Transverse colon (tissue), 4 donors: Measurements from ENCODE around the gene CRYBG1. TPM values are rescaled to one million over a fixed set of nuclear protein-coding genes. Genes with fewer than 3 reads are reported as not detected.

Experiments used
- DNase-seq: peaks from one replicate; pipeline ENCODE4 v3.0.0-alpha.2; 2019
- H3K27ac ChIP-seq, 4 donors: fragments of 200-600 bp; sonication (generic); 2 replicates each; pipeline ENCODE4 v1.5.1; 2016 to 2018; ENCODE audit warnings: inconsistent platforms in 4 of 4
- H3K27me3 ChIP-seq: fragments of 200-600 bp; sonication (generic); 2 replicates; pipeline ENCODE4 v1.5.1; 2017; ENCODE audit warnings: inconsistent platforms
- H3K36me3 ChIP-seq, 4 donors: fragments of 200-600 bp; sonication (generic); 2 replicates each; pipeline ENCODE4 v1.5.1; 2017 to 2019; ENCODE audit warnings: inconsistent platforms in 4 of 4
- H3K4me1 ChIP-seq, 4 donors: fragments of 200-600 bp; sonication (generic); 2 replicates each; pipeline ENCODE4 v1.5.1; 2017 to 2020; ENCODE audit warnings: inconsistent platforms in 4 of 4
- H3K4me3 ChIP-seq, 4 donors: fragments of 200-600 bp; sonication (generic); 1 replicate in 1 of 4; 2 replicates in 3 of 4; pipeline versions ENCODE4 v1.5.1 to v1.6.1; 2017 to 2019; ENCODE audit warnings: inconsistent platforms in 4 of 4
- H3K9me3 ChIP-seq, 2 donors: fragments of 200-600 bp; sonication (generic); 2 replicates each; pipeline ENCODE4 v1.5.1; 2017 to 2019; ENCODE audit warnings: inconsistent platforms in 2 of 2
- EP300 ChIP-seq: sonication (generic); formaldehyde crosslinking; IDR thresholded peaks from one replicate; pipeline ENCODE4 v1.6.1; 2017; ENCODE audit warnings: antibody characterized with exemption, low read depth
- POLR2A ChIP-seq: fragments of 450-650 bp; IDR thresholded peaks from one replicate; pipeline ENCODE4 v1.6.1; 2016; ENCODE audit warnings: antibody characterized with exemption, mild to moderate bottlenecking, moderate library complexity
- POLR2AphosphoS5 ChIP-seq, 3 donors: sonication (generic); formaldehyde crosslinking; IDR thresholded peaks; one replicate each; pipeline ENCODE4 v1.6.1; 2016; ENCODE audit warnings: antibody characterized with exemption in 3 of 3
- WGBS, 2 donors: methylation state at CpG; one replicate each; pipeline ENCODE4 v1.1.5; 2018; ENCODE audit warnings: low coverage in 1 of 2; 5-methylcytosine and 5-hydroxymethylcytosine counted together
- in situ Hi-C, 4 donors: fragments of 200-750 bp; cut with MboI; loops; one replicate each; pipeline versions ENCODE4 v1.15.0 to v1.15.1; 2017; ENCODE audit warnings: low sequenced_read_pairs in 3 of 4, low pct_ligation_motif_present in 1 of 4, low pct_unique_long_range_greater_than_20kb in 1 of 4
- intact Hi-C: fragments of 100-400 bp; cut with DNase I; formaldehyde crosslinking; loops from one replicate; pipeline ENCODE4 v1.15.1; 2023; ENCODE audit warnings: low total_unique reads
- total RNA-seq, 4 donors: library from RNA; depleted of rRNA; stranded (reverse); fragments of >200 nt; gene quantifications; one replicate each; pipeline ENCODE4 v1.1.0, GENCODE V29; 2016
- TF ChIP-seq, protein P1 (sequence below), 5 experiments: fragments of 200-600 bp in 3 of 5; fragments of 450-650 bp in 2 of 5; sonication (generic) in 3 of 5; IDR thresholded peaks; 1 replicate in 2 of 5; 2 replicates in 3 of 5; pipeline ENCODE4 v1.5.1; 2016 to 2017; ENCODE audit warnings: antibody characterized with exemption in 5 of 5, inconsistent platforms in 3 of 5, mild to moderate bottlenecking in 2 of 5, moderate library complexity in 1 of 5

The CRYBG1 gene
- total RNA-seq, 4 donors from 2014 or later: 64.3 to 112 (median 70.2) TPM

DNA sequence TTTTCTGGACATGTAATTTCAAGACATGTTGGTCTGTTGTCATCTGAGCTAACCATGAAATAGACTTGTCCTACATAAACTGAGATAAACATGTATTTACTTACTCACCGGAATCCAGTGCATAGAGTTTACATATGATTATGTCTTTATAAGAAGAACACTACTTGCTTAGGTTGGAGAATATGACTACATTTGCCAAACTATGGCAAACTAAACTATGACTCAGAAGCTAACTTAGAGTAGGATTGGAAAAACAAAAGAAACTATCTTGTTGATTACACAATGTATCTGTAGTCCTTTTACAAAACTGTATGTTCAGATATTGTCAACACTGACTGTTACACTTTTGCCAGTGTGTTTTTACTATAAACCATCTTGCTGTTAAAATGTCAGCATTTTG is 113.3 kb downstream of the CRYBG1 start:
- Histone ChIP-seq H3K36me3 (no peaks in the 10 kb centered on the region), H3K4me3 (no peak overlapping the region), H3K9me3 (no peaks in the 10 kb centered on the region), H3K4me1 (peaks cover 0 to 24% (median 13%) of the 10 kb centered on the region in 4 donors), H3K27ac (no peak overlapping the region), H3K27me3 (no peaks in the 10 kb centered on the region)
- in situ Hi-C loops: no loop called here
- TF ChIP-seq, protein P1, sequence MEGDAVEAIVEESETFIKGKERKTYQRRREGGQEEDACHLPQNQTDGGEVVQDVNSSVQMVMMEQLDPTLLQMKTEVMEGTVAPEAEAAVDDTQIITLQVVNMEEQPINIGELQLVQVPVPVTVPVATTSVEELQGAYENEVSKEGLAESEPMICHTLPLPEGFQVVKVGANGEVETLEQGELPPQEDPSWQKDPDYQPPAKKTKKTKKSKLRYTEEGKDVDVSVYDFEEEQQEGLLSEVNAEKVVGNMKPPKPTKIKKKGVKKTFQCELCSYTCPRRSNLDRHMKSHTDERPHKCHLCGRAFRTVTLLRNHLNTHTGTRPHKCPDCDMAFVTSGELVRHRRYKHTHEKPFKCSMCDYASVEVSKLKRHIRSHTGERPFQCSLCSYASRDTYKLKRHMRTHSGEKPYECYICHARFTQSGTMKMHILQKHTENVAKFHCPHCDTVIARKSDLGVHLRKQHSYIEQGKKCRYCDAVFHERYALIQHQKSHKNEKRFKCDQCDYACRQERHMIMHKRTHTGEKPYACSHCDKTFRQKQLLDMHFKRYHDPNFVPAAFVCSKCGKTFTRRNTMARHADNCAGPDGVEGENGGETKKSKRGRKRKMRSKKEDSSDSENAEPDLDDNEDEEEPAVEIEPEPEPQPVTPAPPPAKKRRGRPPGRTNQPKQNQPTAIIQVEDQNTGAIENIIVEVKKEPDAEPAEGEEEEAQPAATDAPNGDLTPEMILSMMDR (IDR thresholded peaks at IDR 0.05): no peak
- no peak for TF ChIP-seq POLR2A
- TF ChIP-seq EP300: no peak
- no peak for TF ChIP-seq POLR2AphosphoS5 (IDR thresholded peaks at IDR 0.05)
- WGBS, 2 donors: 88 to 89% methylated on average over 1 of the region's 1 CpG
- intact Hi-C loops: no loop called here
- DNase-seq: no peak

DNA sequence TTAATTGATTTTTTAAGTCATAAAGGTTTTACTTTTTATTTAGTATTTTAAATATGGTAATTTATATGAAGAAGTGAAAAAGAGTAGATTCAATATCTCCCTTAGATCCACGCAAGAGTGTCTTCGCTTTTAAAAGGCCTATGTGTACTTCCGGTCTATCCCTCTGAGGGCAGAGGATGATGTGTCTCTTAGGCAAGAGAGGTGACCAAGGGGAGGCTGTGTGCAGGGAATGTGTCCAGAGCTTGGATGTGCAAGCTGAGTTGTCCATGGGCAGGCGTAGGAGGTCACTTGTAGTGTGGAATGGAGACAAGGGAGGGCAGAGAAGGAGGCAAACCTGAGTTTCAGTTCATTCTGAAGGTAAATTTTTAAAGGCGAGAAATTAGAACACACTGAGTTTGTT is 113.9 kb downstream of the CRYBG1 start:
- H3K9me3 ChIP-seq: no peaks in the 10 kb centered on the region
- intact Hi-C loops: no loop called here
- WGBS, 2 donors: 93 to 98% methylated on average over 5 of the region's 5 CpGs
- no peaks in the 10 kb centered on the region for H3K27me3 ChIP-seq
- no peak overlapping the region for H3K4me3 ChIP-seq
- in situ Hi-C loops: no loop called here
- no peak for DNase-seq
- peaks cover 0 to 24% (median 13%) of the 10 kb centered on the region in 4 donors for H3K4me1 ChIP-seq
- no peaks in the 10 kb centered on the region for H3K36me3 ChIP-seq
- no peak overlapping the region for H3K27ac ChIP-seq
- TF ChIP-seq POLR2AphosphoS5 (IDR thresholded peaks at IDR 0.05): no peak

DNA sequence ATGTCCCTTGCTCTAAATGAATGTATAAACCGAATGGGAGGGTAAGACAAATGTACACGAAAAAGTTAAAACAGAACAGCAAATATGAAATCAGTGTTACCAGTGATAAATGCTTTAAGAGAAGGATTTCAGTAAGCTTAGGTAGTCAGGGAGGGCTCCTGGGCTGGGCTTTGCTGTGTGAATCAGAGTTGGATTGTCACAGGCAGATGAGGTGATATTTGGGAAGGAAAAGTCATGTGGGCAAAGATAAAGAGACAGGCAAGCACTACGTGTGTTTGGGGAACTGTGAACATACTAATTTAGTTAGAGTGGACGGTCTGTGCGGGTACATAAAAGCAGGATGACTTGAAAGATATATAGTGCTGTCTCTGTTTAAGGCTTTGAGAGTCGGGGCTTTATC is 114.8 kb downstream of the CRYBG1 start:
- Histone ChIP-seq H3K9me3 (no peaks in the 10 kb centered on the region), H3K4me1 (peaks cover 0 to 16% (median 5%) of the 10 kb centered on the region in 4 donors), H3K27me3 (no peaks in the 10 kb centered on the region), H3K27ac (no peak overlapping the region), H3K4me3 (no peak overlapping the region), H3K36me3 (no peaks in the 10 kb centered on the region)
- no peak for DNase-seq
- intact Hi-C loops (no loop called here), in situ Hi-C loops (no loop called here)
- TF ChIP-seq POLR2AphosphoS5 (IDR thresholded peaks at IDR 0.05): no peak
- no peak for TF ChIP-seq POLR2A
- 71 to 80% methylated on average over 6 of the region's 6 CpGs for WGBS, 2 donors

DNA sequence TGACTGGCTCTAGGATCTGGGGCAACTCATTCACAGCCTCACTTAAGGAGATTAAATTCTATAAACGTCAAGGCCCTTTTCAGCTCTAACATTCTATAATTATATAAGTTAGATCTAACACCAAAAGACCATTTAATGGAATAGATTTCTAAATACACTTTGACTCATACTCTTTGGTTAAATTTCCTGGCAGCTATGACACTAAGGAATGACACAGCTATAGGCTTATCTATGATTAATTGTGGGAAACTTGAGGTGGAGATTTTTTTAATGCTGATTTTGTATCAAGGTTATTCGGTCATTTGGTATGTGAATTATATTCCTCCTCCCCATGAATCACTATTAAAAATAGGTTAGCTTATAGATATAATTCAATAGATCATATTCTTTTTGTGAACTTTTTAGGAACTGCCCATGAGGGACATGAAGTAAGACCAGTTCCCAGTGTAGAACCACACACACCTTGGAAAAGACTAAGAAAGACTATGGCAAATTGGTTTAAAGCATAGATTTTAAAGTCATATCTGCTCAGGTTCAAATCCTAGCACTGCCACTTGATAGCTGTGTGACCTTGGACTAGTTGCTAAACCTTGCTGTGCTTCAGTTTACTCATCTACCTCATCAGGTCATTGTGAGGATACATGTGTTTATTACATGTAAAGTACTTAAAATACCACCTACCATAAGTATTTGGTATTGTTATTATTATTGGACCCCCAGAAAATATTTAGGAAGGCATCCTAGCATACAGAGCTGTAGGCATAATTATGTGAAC is 116.0 kb downstream of the CRYBG1 start:
- peaks cover 0 to 4% (median 0%) of the 10 kb centered on the region in 4 donors for H3K4me1 ChIP-seq
- intact Hi-C loops: no loop called here
- H3K9me3 ChIP-seq: no peaks in the 10 kb centered on the region
- H3K27me3 ChIP-seq: no peaks in the 10 kb centered on the region
- H3K36me3 ChIP-seq: no peaks in the 10 kb centered on the region
- WGBS, 2 donors: 72 to 90% methylated on average over 2 of the region's 2 CpGs
- in situ Hi-C loops: no loop called here
- no peak overlapping the region for H3K27ac ChIP-seq
- no peak for TF ChIP-seq POLR2AphosphoS5 (IDR thresholded peaks at IDR 0.05)
- TF ChIP-seq, protein P1 (IDR thresholded peaks at IDR 0.05): no peak
- TF ChIP-seq POLR2A: no peak
- H3K4me3 ChIP-seq: no peak overlapping the region
- DNase-seq: no peak

DNA sequence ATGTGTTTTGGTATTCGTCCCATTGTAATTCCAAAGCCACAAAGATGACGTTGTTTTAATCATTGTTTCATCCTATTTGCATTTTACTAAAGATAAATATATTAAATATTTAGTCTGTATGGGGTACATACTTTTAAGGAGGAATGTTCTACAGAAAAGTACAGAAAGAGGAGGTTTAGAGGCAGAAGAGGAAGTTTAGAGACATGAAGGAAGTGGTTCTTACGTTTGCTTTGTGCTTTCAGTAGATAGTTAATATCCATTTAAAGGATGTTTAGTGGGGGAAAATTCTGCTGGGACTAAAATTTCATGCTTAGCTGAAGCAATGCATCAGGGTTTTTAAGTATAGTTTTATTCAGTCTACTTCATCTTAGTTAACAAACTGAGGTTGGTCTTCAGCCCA is 116.6 kb downstream of the CRYBG1 start:
- Histone ChIP-seq H3K27ac (no peak overlapping the region), H3K27me3 (no peaks in the 10 kb centered on the region), H3K36me3 (no peaks in the 10 kb centered on the region), H3K4me1 (peaks cover 0 to 4% (median 0%) of the 10 kb centered on the region in 4 donors), H3K4me3 (no peak overlapping the region), H3K9me3 (no peaks in the 10 kb centered on the region)
- TF ChIP-seq POLR2A (no peak), EP300 (no peak), POLR2AphosphoS5 (IDR thresholded peaks at IDR 0.05) (no peak)
- TF ChIP-seq, protein P1 (IDR thresholded peaks at IDR 0.05): no peak
- WGBS, 2 donors: 51 to 64% methylated on average over 3 of the region's 3 CpGs
- intact Hi-C loops (no loop called here), in situ Hi-C loops (no loop called here)
- no peak for DNase-seq
